Mesothelial cell of epicardium (in vitro differentiated cells): ENCODE data around the gene INF2. TPM values are rescaled to one million over a fixed set of nuclear protein-coding genes. Genes with fewer than 3 reads are reported as not detected.
A peak's percentile ranks its signal among the peaks of the same experiment; 100 is the strongest.

Source experiments
- DNase-seq, 2 experiments: peaks; one replicate each; pipeline ENCODE4 v3.0.0; 2021; ENCODE audit warnings: low spot score in 2 of 2; ENCODE audit not compliant: unreplicated experiment in 2 of 2
- H3K27ac Mint-ChIP-seq: 2 replicates; pipeline ENCODE4 v1.8.0; 2021; ENCODE audit warnings: mixed read lengths
- H3K27me3 Mint-ChIP-seq: 2 replicates; pipeline ENCODE4 v1.8.0; 2021; ENCODE audit warnings: low read depth, mixed read lengths
- H3K36me3 Mint-ChIP-seq: 2 replicates; pipeline ENCODE4 v1.8.0; 2021; ENCODE audit warnings: mixed read lengths
- H3K4me1 Mint-ChIP-seq: 2 replicates; pipeline ENCODE4 v1.8.0; 2021; ENCODE audit warnings: mixed read lengths
- H3K4me3 Mint-ChIP-seq: 2 replicates; pipeline ENCODE4 v1.8.0; 2021; ENCODE audit warnings: mild to moderate bottlenecking, moderate library complexity, mixed read lengths
- H3K9me3 Mint-ChIP-seq: 2 replicates; pipeline ENCODE4 v1.8.0; 2021; ENCODE audit warnings: mixed read lengths
- total RNA-seq: library from RNA; stranded (reverse); gene quantifications from 3 replicates; pipeline ENCODE4 v1.2.1, GENCODE V29; 2021
- TF ChIP-seq, protein P1 (sequence below): fragments of 200-600 bp; sonication (generic); IDR thresholded peaks from one replicate; pipeline ENCODE4 v1.5.0; 2021; ENCODE audit warnings: antibody characterized with exemption; ENCODE audit not compliant: unreplicated experiment

INF2 gene
- total RNA-seq, 1 donor from 2014 or later: 92.8 TPM

DNA sequence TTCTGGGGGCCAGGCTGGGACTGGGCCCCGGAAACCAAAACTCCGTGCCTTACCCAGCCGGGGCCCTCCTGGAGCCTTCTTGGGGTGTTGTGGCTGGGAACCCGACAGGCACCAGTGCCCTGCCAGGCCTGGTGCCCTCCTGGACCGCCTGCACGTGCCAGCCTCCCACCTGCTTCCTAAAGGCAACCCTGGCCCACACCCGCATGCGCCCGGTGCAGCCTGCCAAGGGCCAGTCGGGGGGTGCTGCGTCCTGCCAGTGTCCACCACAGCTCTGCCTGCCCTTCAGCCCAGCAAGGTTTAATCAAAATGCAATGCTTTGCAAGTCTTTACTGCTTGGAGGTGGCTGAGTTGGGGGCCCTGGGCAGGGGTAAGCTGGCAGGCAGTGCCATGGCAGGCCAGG lies 29.5 kb downstream of the INF2 start:
- DNase-seq: no peak
- Mint-ChIP-seq H3K27me3 (no peaks in the 10 kb centered on the region), H3K27ac (no peak overlapping the region), H3K9me3 (no peaks in the 10 kb centered on the region), H3K4me1 (no peaks in the 10 kb centered on the region), H3K4me3 (no peak overlapping the region), H3K36me3 (peaks cover 21% of the 10 kb centered on the region)
- TF ChIP-seq, protein P1, sequence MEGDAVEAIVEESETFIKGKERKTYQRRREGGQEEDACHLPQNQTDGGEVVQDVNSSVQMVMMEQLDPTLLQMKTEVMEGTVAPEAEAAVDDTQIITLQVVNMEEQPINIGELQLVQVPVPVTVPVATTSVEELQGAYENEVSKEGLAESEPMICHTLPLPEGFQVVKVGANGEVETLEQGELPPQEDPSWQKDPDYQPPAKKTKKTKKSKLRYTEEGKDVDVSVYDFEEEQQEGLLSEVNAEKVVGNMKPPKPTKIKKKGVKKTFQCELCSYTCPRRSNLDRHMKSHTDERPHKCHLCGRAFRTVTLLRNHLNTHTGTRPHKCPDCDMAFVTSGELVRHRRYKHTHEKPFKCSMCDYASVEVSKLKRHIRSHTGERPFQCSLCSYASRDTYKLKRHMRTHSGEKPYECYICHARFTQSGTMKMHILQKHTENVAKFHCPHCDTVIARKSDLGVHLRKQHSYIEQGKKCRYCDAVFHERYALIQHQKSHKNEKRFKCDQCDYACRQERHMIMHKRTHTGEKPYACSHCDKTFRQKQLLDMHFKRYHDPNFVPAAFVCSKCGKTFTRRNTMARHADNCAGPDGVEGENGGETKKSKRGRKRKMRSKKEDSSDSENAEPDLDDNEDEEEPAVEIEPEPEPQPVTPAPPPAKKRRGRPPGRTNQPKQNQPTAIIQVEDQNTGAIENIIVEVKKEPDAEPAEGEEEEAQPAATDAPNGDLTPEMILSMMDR: no peak

GRCh38 chr14:104719343-104719742 lies 29.9 kb downstream of the INF2 start:
- Mint-ChIP-seq H3K9me3 (no peaks in the 10 kb centered on the region), H3K4me1 (no peaks in the 10 kb centered on the region), H3K27ac (no peak overlapping the region), H3K4me3 (no peak overlapping the region), H3K27me3 (no peaks in the 10 kb centered on the region), H3K36me3 (peaks cover 21% of the 10 kb centered on the region)
- TF ChIP-seq, protein P1: no peak
- no peak for DNase-seq

GRCh38 chr14:104721505-104722431 lies 32.4 kb downstream of the INF2 start:
- Mint-ChIP-seq H3K4me1 (peaks cover 5% of the 10 kb centered on the region), H3K9me3 (no peaks in the 10 kb centered on the region), H3K27ac (no peak overlapping the region), H3K4me3 (no peak overlapping the region), H3K27me3 (no peaks in the 10 kb centered on the region), H3K36me3 (peaks cover 15% of the 10 kb centered on the region)
- TF ChIP-seq, protein P1: no peak
- no peak for DNase-seq

DNA sequence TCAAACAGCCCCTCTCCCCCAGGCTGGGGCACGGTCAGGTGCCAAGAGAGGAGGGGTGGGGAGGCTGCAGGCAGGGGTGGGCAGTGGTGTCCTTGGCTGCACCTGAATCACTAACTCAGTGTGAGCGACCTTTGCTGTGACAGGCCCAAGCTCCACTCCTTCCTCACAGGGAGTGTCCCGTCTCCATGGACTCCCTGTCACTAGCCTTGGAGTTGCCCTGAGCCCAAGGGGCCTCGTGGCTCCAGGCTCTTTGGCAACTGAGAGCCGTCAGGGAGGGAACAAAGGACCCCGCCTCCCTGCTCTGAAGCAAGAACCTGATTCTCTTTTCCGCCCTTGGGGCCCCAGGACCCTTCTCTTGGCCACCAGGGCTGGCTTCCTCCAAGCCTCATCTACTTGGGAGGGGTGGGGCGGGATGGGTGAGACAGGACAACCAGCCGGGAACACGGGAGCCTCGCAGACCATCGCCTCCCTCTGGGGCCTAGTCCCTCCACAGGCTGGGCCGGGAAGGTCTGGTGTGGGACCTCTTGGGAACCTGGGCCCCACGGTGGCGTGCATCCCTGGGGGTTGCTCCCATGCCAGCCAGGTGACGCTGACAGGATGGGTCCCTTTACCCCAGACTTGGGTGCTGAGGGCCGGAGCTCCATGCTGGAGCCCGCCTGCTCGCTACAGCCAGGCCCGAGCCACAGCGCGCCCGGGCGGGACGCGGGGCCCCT lies 33.7 kb downstream of the INF2 start:
- Mint-ChIP-seq H3K36me3 (peaks cover 8% of the 10 kb centered on the region), H3K4me1 (peaks cover 5% of the 10 kb centered on the region), H3K9me3 (no peaks in the 10 kb centered on the region), H3K4me3 (no peak overlapping the region), H3K27ac (no peak overlapping the region), H3K27me3 (peaks cover 3% of the 10 kb centered on the region)
- DNase-seq: no peak
- TF ChIP-seq, protein P1: no peak

GRCh38 chr14:104723651-104724406 lies 34.4 kb downstream of the INF2 start, which contains the start of gene ADSS1:
TSS of gene ADSS1 (plus strand) at chr14:104724229. CDS start at chr14:104724271, 42 bp downstream.
- Mint-ChIP-seq H3K27me3 (peaks cover 3% of the 10 kb centered on the region), H3K27ac (no peak within 1 kb of the TSS), H3K4me3 (peak within 1 kb of the TSS; percentile 84), H3K4me1 (peaks cover 5% of the 10 kb centered on the region), H3K9me3 (no peaks in the 10 kb centered on the region), H3K36me3 (peaks cover 8% of the 10 kb centered on the region)
- TF ChIP-seq, protein P1: peak; percentile 94
- peak in 1 of 2 experiments; percentile 53 for DNase-seq
